ENCODE measurements around the gene KLHL42. TPM values are rescaled to one million over a fixed set of nuclear protein-coding genes. Genes with fewer than 3 reads are reported as not detected.

The KLHL42 gene
- total RNA-seq, 1 experiment from 2014 or later, result 74.2 TPM

DNA sequence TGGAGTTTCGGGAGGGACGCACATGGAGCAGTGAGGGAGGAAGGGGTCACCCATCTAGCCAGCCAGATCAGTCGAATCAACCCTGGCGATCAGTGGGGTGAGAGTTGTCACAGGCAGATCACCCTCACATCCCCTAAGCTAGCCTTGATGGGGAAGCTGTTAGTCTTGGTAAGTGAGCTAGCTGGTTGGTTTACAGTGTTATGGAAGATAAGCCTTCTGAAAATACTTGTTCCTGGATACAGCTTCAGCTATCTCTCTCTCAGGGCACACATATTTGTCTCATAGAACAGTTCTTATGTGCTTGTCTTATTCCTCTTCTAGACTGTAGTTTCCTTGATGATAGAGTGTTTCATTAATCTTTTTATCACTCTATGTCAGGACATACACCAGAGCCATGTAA is 26.2 kb downstream of the KLHL42 start:
- no peak for DNase-seq
- BruUV-seq (replicated peaks), result no TSS peak
- Histone ChIP-seq H3K9ac (ENCODE audit: low read length) (no peak overlapping the region), H2AFZ (ENCODE audit: low read length) (no peak overlapping the region), H3K79me2 (ENCODE audit: low read length) (no peaks in the 10 kb centered on the region), H3K27me3 (ENCODE audit: low read length) (no peaks in the 10 kb centered on the region), H3F3A (ENCODE audit: low read length, unreplicated experiment) (no peaks in the 10 kb centered on the region), H3K4me3 (ENCODE audit: low read length) (no peak overlapping the region), H3K4me1 (ENCODE audit: insufficient read depth, low read length) (peaks cover 8% of the 10 kb centered on the region), H3K27ac (ENCODE audit: low read length) (no peak overlapping the region), H3K36me3 (ENCODE audit: low read depth, low read length) (no peaks in the 10 kb centered on the region), H3K9me3 (ENCODE audit: low read length) (no peaks in the 10 kb centered on the region), H4K20me1 (ENCODE audit: low read length) (no peaks in the 10 kb centered on the region), H3K9me2 (replicated peaks; ENCODE audit: low read length) (no peaks in the 10 kb centered on the region), H3K4me2 (ENCODE audit: low read length) (no peak overlapping the region)
- CTCF ChIA-PET, result interaction anchor here (0.6 kb wide), 1 partner anchor 36 kb away, joined by 3 read pairs; no protein-coding TSS in a partner anchor
- TF ChIP-seq EZH2 (IDR thresholded peaks at IDR 0.05; ENCODE audit: low read length, unreplicated experiment), result no peak
- no peak for TF ChIP-seq CTCF (conservative IDR thresholded peaks at IDR 0.05; ENCODE audit: low read depth, low read length)
- no peak for TF ChIP-seq EZH2phosphoT487 (IDR thresholded peaks at IDR 0.05; ENCODE audit: borderline replicate concordance, low read length)
- POLR2A ChIA-PET (ENCODE audit: unreplicated experiment), result no interaction called here
- intact Hi-C loops (cut with micrococcal nuclease), result no loop called here
- no peak for ATAC-seq

DNA sequence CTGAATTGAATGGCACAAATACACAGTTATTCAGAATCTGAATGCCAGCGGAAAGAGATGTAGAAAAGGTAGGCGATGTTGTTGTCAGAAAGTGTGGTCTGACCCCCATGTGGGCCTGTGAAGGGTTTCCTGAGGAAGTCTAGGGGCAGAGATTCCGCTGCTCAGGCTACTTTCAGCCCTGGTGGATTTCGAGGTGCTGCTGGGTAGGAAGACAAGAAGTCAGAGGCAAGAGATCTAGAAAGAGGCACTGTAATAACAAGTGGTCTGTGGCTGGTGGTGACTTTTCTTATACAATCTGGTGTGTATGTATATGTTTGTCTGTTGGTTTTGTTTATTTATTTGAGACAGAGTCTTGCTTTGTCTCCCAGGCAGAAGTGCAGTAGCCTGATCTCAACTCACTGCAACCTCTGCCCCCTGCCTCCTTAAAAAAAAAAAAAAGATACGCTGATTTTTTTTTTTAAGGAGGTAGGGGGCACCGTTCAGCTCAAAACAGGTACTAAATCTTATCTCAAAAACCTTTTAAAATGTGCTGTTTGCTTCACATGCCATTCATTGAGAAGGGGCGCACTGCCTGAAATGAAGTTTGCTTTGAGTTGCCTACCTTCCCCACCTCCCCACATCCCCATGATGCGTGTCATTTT is 27.1 kb downstream of the KLHL42 start:
- POLR2A ChIA-PET (ENCODE audit: unreplicated experiment), result no interaction called here
- Histone ChIP-seq H3K79me2 (ENCODE audit: low read length) (no peaks in the 10 kb centered on the region), H3K9me2 (replicated peaks; ENCODE audit: low read length) (no peaks in the 10 kb centered on the region), H2AFZ (ENCODE audit: low read length) (no peak overlapping the region), H4K20me1 (ENCODE audit: low read length) (no peaks in the 10 kb centered on the region), H3K9me3 (ENCODE audit: low read length) (no peaks in the 10 kb centered on the region), H3K27me3 (ENCODE audit: low read length) (no peaks in the 10 kb centered on the region), H3K9ac (ENCODE audit: low read length) (no peak overlapping the region), H3K27ac (ENCODE audit: low read length) (no peak overlapping the region), H3K4me1 (ENCODE audit: insufficient read depth, low read length) (peaks cover 9% of the 10 kb centered on the region), H3F3A (ENCODE audit: low read length, unreplicated experiment) (no peaks in the 10 kb centered on the region), H3K4me2 (ENCODE audit: low read length) (no peak overlapping the region), H3K4me3 (ENCODE audit: low read length) (no peak overlapping the region), H3K36me3 (ENCODE audit: low read depth, low read length) (no peaks in the 10 kb centered on the region)
- TF ChIP-seq EZH2phosphoT487 (IDR thresholded peaks at IDR 0.05; ENCODE audit: borderline replicate concordance, low read length) (no peak), CTCF (conservative IDR thresholded peaks at IDR 0.05; ENCODE audit: low read depth, low read length) (peak; percentile 42; the same call in 1 of the 2 replicates)
- BruUV-seq (replicated peaks), result no TSS peak
- intact Hi-C loops (cut with micrococcal nuclease), result no loop called here
- DNase-seq, result no peak
- no peak for ATAC-seq
- CTCF ChIA-PET, result no interaction called here

GRCh38 chr12:27808841-27809240 is 28.8 kb downstream of the KLHL42 start:
- H3K27me3 ChIP-seq (ENCODE audit: low read length), result no peaks in the 10 kb centered on the region
- H3K79me2 ChIP-seq (ENCODE audit: low read length), result no peaks in the 10 kb centered on the region
- no peak overlapping the region for H3K4me2 ChIP-seq (ENCODE audit: low read length)
- no TSS peak for BruUV-seq (replicated peaks)
- no peaks in the 10 kb centered on the region for H3K9me2 ChIP-seq (replicated peaks; ENCODE audit: low read length)
- no peak overlapping the region for H3K9ac ChIP-seq (ENCODE audit: low read length)
- ATAC-seq (no peak), DNase-seq (no peak)
- POLR2A ChIA-PET (ENCODE audit: unreplicated experiment), result no interaction called here
- no peaks in the 10 kb centered on the region for H3K36me3 ChIP-seq (ENCODE audit: low read depth, low read length)
- H2AFZ ChIP-seq (ENCODE audit: low read length), result no peak overlapping the region
- CTCF ChIA-PET, result no interaction called here
- no peak for TF ChIP-seq EZH2 (IDR thresholded peaks at IDR 0.05; ENCODE audit: low read length, unreplicated experiment)
- no peak for TF ChIP-seq CTCF (conservative IDR thresholded peaks at IDR 0.05; ENCODE audit: low read depth, low read length)
- TF ChIP-seq EZH2phosphoT487 (IDR thresholded peaks at IDR 0.05; ENCODE audit: borderline replicate concordance, low read length), result no peak
- no peaks in the 10 kb centered on the region for H3K9me3 ChIP-seq (ENCODE audit: low read length)
- H3K27ac ChIP-seq (ENCODE audit: low read length), result no peak overlapping the region
- no peaks in the 10 kb centered on the region for H4K20me1 ChIP-seq (ENCODE audit: low read length)
- intact Hi-C loops (cut with micrococcal nuclease), result no loop called here
- H3K4me3 ChIP-seq (ENCODE audit: low read length), result no peak overlapping the region
- H3F3A ChIP-seq (ENCODE audit: low read length, unreplicated experiment), result no peaks in the 10 kb centered on the region
- peaks cover 9% of the 10 kb centered on the region for H3K4me1 ChIP-seq (ENCODE audit: insufficient read depth, low read length)

Measured in PC-3 (cell line).